ENCODE results near the gene ACIN1. TPM values are rescaled to one million over a fixed set of nuclear protein-coding genes. Genes with fewer than 3 reads are reported as not detected.

ACIN1 gene
- total RNA-seq, 1 experiment from 2014 or later: 333 TPM

- Histone ChIP-seq H2BK5ac (ENCODE audit: insufficient read length, low read length) (no peak overlapping the region), H2BK15ac (ENCODE audit: low read depth, low read length) (no peak overlapping the region), H2AFZ (ENCODE audit: low read length) (no peak overlapping the region), H4K5ac (ENCODE audit: insufficient read length, low read depth, low read length) (no peak overlapping the region), H2BK120ac (ENCODE audit: low read depth, low read length, poor library complexity, severe bottlenecking) (no peak overlapping the region), H3K56ac (ENCODE audit: insufficient read length, low read depth, low read length) (no peak overlapping the region), H3K79me2 (ENCODE audit: insufficient read depth, low read length) (no peaks in the 10 kb centered on the region), H2BK20ac (ENCODE audit: low read depth, low read length, poor library complexity, severe bottlenecking) (no peak overlapping the region), H4K20me1 (ENCODE audit: control insufficient read depth, insufficient read depth, insufficient read length) (no peaks in the 10 kb centered on the region), H3K9me3 (ENCODE audit: control insufficient read depth, low read depth, low read length) (no peaks in the 10 kb centered on the region), H3K79me1 (ENCODE audit: insufficient read depth, low read depth, low read length, poor library complexity, severe bottlenecking) (no peaks in the 10 kb centered on the region), H3K27ac (ENCODE audit: insufficient read length, low read depth, low read length) (no peak overlapping the region), H3K23me2 (ENCODE audit: insufficient read length, low read depth, low read length, poor library complexity, severe bottlenecking) (no peaks in the 10 kb centered on the region), H3K4ac (ENCODE audit: low read depth, low read length) (no peak overlapping the region), H2BK12ac (ENCODE audit: insufficient read length, low read depth, low read length) (no peak overlapping the region), H4K91ac (ENCODE audit: insufficient read length, low read depth, low read length) (no peak overlapping the region), H3K18ac (ENCODE audit: insufficient read length, low read depth, low read length) (no peak overlapping the region), H2AK5ac (ENCODE audit: insufficient read length, low read length) (no peak overlapping the region), H3T11ph (ENCODE audit: low read length) (no peak overlapping the region), H4K8ac (replicated peaks; ENCODE audit: insufficient read length, low read depth, low read length) (no peak overlapping the region), H3K27me3 (ENCODE audit: insufficient read depth, low read length) (no peaks in the 10 kb centered on the region), H3K14ac (ENCODE audit: insufficient read depth, low read length) (no peak overlapping the region), H3K23ac (ENCODE audit: insufficient read length, low read depth, low read length) (no peak overlapping the region), H3K9ac (ENCODE audit: extremely low read depth, insufficient read length, low read length) (no peak overlapping the region), H3K4me1 (ENCODE audit: insufficient read depth, low read length) (no peaks in the 10 kb centered on the region), H3K4me2 (ENCODE audit: insufficient read depth, insufficient read length, low read length) (no peak overlapping the region)
- peak overlapping the region in 2 of 3 experiments; percentile 5 to 56; a peak in 4 of 7 replicates for H3K27ac Mint-ChIP-seq
- no peaks in the 10 kb centered on the region for H3K9me3 Mint-ChIP-seq
- peaks cover 29 to 41% (median 41%) of the 10 kb centered on the region in 3 experiments for H3K36me3 Mint-ChIP-seq (ENCODE audit: insufficient read depth in 1 of 3, low read depth in 3 of 3)
- no peaks in the 10 kb centered on the region for H3K27me3 Mint-ChIP-seq (ENCODE audit: low read depth)
- H3K4me1 Mint-ChIP-seq: peaks cover 33 to 37% of the 10 kb centered on the region in 2 experiments
- TF ChIP-seq, protein P1, sequence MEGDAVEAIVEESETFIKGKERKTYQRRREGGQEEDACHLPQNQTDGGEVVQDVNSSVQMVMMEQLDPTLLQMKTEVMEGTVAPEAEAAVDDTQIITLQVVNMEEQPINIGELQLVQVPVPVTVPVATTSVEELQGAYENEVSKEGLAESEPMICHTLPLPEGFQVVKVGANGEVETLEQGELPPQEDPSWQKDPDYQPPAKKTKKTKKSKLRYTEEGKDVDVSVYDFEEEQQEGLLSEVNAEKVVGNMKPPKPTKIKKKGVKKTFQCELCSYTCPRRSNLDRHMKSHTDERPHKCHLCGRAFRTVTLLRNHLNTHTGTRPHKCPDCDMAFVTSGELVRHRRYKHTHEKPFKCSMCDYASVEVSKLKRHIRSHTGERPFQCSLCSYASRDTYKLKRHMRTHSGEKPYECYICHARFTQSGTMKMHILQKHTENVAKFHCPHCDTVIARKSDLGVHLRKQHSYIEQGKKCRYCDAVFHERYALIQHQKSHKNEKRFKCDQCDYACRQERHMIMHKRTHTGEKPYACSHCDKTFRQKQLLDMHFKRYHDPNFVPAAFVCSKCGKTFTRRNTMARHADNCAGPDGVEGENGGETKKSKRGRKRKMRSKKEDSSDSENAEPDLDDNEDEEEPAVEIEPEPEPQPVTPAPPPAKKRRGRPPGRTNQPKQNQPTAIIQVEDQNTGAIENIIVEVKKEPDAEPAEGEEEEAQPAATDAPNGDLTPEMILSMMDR (conservative IDR thresholded peaks at IDR 0.05): no peak
- WGBS (ENCODE audit: extremely low coverage, insufficient read length, low lambda C conversion rate): 100% methylated on average over 1 of the region's 7 CpGs
- H3K4me3 Mint-ChIP-seq: no peak overlapping the region
- no peak for DNase-seq
These were observed 70.3 kb downstream of the ACIN1 start for GRCh38 chr14:23024612-23025075.
